Stomach (tissue), 4 donors: ENCODE results near the gene TMEM62.

ENCODE experiments used
- CTCF ChIP-seq, 7 experiments: fragments of 450-650 bp in 4 of 7; fragments of 200-600 bp in 3 of 7; sonication (generic) in 3 of 7; IDR thresholded peaks; one replicate each; pipeline ENCODE4 v1.5.1; 2016 to 2019; ENCODE audit warnings: antibody characterized with exemption in 7 of 7, control low read depth in 2 of 7, mild to moderate bottlenecking in 1 of 7
- EP300 ChIP-seq: sonication (generic); formaldehyde crosslinking; IDR thresholded peaks from one replicate; pipeline ENCODE4 v1.6.1; 2017; ENCODE audit warnings: antibody characterized with exemption
- POLR2A ChIP-seq, 4 donors: fragments of 450-650 bp; IDR thresholded peaks; one replicate each; pipeline ENCODE4 v1.6.1; 2016; ENCODE audit warnings: antibody characterized with exemption in 4 of 4, control low read depth in 2 of 4, mild to moderate bottlenecking in 1 of 4, moderate library complexity in 1 of 4

- TF ChIP-seq POLR2A (IDR thresholded peaks at IDR 0.05): no peak
- no peak for TF ChIP-seq CTCF (IDR thresholded peaks at IDR 0.05)
- TF ChIP-seq EP300: no peak
Observed at GRCh38 chr15:43169888-43170287, 36.5 kb downstream of the TMEM62 start.
